Naive B cell (primary cell): ENCODE data around the gene SERPINB3. TPM values are rescaled to one million over a fixed set of nuclear protein-coding genes. Genes with fewer than 3 reads are reported as not detected.
"Not testable (repeated sequence)": the region's sequence is repeated elsewhere in the genome, so short reads cannot be mapped to it uniquely, and the experiment has no call there.

Experiments used
- ATAC-seq, 2 donors: fragments of 150-1000 bp; cut with Tn5 transposase; 2 replicates each; pipeline ENCODE4 v1.10.0; 2021; ENCODE audit warnings: low read depth in 2 of 2, mild to moderate bottlenecking in 2 of 2, moderate library complexity in 2 of 2
- DNase-seq: peaks from one replicate; pipeline ENCODE4 v3.0.0; 2022
- H3K27ac Mint-ChIP-seq, 6 donors: one replicate each; pipeline ENCODE4 v1.8.0; 2020 to 2022; ENCODE audit warnings: mild to moderate bottlenecking in 6 of 6, mixed read lengths in 6 of 6, moderate library complexity in 5 of 6, inconsistent platforms in 2 of 6
- H3K27me3 Mint-ChIP-seq, 3 donors: one replicate each; pipeline ENCODE4 v1.8.0; 2021 to 2022; ENCODE audit warnings: mixed read lengths in 3 of 3, mild to moderate bottlenecking in 1 of 3
- H3K36me3 Mint-ChIP-seq, 2 donors: one replicate each; pipeline ENCODE4 v1.8.0; 2020 to 2022; ENCODE audit warnings: mixed read lengths in 2 of 2, inconsistent platforms in 1 of 2, mild to moderate bottlenecking in 1 of 2
- H3K4me1 Mint-ChIP-seq, 3 donors: one replicate each; pipeline ENCODE4 v1.8.0; 2020 to 2022; ENCODE audit warnings: mixed read lengths in 3 of 3, inconsistent platforms in 1 of 3, mild to moderate bottlenecking in 1 of 3, moderate library complexity in 1 of 3
- H3K4me3 Mint-ChIP-seq, 8 donors: one replicate each; pipeline ENCODE4 v1.8.0; 2020 to 2022; ENCODE audit warnings: mild to moderate bottlenecking in 8 of 8, mixed read lengths in 8 of 8, moderate library complexity in 8 of 8, inconsistent platforms in 2 of 8
- H3K9me3 Mint-ChIP-seq, 7 donors: one replicate each; pipeline ENCODE4 v1.8.0; 2020 to 2022; ENCODE audit warnings: mixed read lengths in 7 of 7, mild to moderate bottlenecking in 5 of 7, inconsistent platforms in 2 of 7, moderate library complexity in 1 of 7
- polyA plus RNA-seq, 6 donors: library from polyadenylated mRNA; unstranded; fragments of 300-500 nt; fragmentation: Illumina TruSeq; gene quantifications; one replicate each; pipeline ENCODE4 v1.2.3, GENCODE V29; 2021; ENCODE audit warnings: low read depth in 6 of 6

Gene SERPINB3
- polyA plus RNA-seq, 6 donors from 2014 or later = not detected

- no peak for DNase-seq
- Mint-ChIP-seq H3K27ac (no peak overlapping the region), H3K36me3 (no peaks in the 10 kb centered on the region), H3K4me1 (no peaks in the 10 kb centered on the region), H3K27me3 (peaks cover 10 to 32% (median 23%) of the 10 kb centered on the region in 3 donors), H3K4me3 (no peak overlapping the region), H3K9me3 (peaks cover 0 to 4% (median 0%) of the 10 kb centered on the region in 7 donors)
- ATAC-seq = no peak
These were observed 20.0 kb upstream of the SERPINB3 start for GRCh38 chr18:63681449-63682340.

DNA sequence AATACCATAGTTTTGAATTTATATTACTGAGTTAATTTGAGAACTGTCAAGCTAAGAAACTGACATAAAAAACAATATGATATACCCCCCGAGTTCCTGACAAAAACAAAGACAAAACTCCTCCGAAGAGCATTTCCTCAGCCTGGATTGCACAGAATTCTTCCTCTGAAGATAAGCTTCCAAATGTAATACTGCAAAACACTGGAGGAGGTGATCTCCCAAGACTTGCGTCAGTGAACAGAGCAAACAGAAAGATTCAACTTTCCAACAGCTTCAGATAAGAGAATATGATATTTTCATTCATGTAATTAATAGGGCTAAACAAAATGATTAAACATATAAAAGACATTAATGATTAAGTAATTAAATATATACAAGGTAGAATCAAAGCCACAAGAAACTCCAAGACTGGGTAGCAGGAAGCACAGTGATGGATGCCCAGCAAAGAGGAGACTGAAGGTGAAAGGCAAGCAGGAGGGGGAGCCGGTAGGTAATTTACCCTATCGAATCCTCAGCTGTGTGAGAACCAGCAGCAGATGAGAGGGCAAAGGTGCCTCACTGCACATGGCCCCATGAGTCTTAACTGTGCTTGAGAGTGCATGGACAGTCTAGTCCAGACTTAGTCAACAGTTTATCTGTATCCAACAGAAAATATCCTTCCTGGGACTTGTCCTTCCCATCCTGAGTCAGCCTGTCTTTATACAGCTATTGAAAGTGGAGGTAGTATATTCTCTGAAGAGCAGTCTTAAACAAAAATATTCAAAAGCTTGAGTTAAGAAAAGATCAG is 18.3 kb upstream of the SERPINB3 start:
- Mint-ChIP-seq H3K4me3 (no peak overlapping the region), H3K4me1 (no peaks in the 10 kb centered on the region), H3K27ac (no peak overlapping the region), H3K27me3 (peaks cover 10 to 24% (median 21%) of the 10 kb centered on the region in 3 donors), H3K9me3 (peaks cover 0 to 4% (median 0%) of the 10 kb centered on the region in 7 donors), H3K36me3 (no peaks in the 10 kb centered on the region)
- ATAC-seq (no peak), DNase-seq (no peak)

DNA sequence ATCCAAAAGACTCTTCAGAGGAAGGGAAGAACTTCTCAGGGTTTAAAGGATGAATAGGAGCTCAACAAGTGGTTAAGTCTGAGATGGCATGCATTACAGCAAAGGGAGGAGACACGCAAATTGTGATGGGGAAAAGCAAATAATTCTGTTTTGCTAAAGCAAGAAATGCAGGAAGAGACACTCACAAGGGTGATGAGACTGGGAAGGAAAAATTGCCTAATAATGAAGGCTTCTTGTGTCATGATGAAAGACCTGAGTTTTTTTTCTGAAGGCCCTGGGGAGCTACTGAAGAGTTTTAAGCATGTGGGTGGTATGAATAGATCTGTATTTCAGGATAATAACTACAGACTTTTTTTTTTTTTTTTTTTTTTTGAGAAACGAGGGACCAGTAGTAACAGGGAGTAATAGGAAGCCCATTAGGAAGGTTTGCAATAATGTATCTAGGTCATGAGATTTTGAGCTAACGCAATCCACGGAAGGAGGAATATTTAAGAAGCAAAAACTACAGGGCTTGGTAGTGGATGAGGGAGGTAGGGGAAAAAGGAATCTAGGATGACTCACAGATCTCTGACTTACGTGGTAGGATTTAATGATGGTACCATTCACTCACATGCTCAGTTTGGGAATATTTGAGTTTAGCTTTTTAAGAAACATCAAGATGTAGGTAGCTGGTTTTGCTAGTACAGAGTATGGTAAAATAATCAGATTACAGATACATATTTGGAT is 16.0 kb upstream of the SERPINB3 start:
- Mint-ChIP-seq H3K4me3 (no peak overlapping the region), H3K9me3 (no peaks in the 10 kb centered on the region), H3K4me1 (no peaks in the 10 kb centered on the region), H3K27me3 (peaks cover 0 to 17% (median 9%) of the 10 kb centered on the region in 3 donors), H3K27ac (no peak overlapping the region), H3K36me3 (no peaks in the 10 kb centered on the region)
- no peak for DNase-seq
- ATAC-seq = no peak

DNA sequence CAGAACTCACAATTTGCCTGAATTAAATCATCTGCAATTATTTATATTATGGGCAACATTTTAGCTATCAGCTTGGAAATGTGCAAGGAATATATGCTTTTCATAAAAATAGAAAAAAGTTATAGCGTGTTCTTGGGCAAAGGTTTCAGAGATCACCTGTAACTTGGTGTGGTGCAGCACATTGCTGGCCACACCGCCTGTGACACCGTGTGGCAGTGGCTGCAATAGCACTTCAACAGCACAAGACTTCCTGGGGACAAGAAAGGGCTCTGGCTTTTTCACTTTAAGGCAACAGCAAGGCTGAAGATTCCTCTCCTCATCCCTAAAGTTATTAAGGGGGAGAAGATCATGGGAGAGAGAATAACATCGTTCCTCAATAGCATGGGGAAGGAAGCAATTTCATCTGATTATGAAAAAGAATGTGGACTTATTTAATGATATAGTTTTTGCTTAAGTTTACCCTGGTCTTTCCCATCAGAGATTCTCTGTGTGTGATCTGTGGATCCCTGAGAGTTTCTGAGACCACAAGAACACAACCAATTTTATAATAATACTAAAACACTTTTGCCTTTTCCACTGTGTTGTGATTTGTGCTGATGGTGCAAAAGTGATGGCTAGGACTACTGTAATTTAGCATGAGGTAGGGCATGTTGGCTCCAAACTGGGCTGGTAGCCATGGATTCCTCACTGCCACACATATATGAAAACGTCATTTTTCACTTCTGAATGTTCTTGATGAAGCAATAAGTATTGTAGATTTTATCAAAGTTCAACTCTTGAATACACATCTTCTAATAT is 15.0 kb upstream of the SERPINB3 start:
- Mint-ChIP-seq H3K9me3 (peaks cover 0 to 2% (median 0%) of the 10 kb centered on the region in 7 donors), H3K4me1 (no peaks in the 10 kb centered on the region), H3K27ac (no peak overlapping the region), H3K4me3 (no peak overlapping the region), H3K36me3 (no peaks in the 10 kb centered on the region), H3K27me3 (peaks cover 0 to 15% (median 9%) of the 10 kb centered on the region in 3 donors)
- ATAC-seq (no peak), DNase-seq (no peak)

GRCh38 chr18:63664571-63664970 is 2.9 kb upstream of the SERPINB3 start:
- ATAC-seq (no peak), DNase-seq (no peak)
- no peaks in the 10 kb centered on the region for H3K4me1 Mint-ChIP-seq
- H3K27ac Mint-ChIP-seq = no peak overlapping the region
- H3K36me3 Mint-ChIP-seq = no peaks in the 10 kb centered on the region
- peaks cover 0 to 3% (median 0%) of the 10 kb centered on the region in 3 donors for H3K27me3 Mint-ChIP-seq
- no peak overlapping the region for H3K4me3 Mint-ChIP-seq
- H3K9me3 Mint-ChIP-seq = peaks cover 7 to 26% (median 10%) of the 10 kb centered on the region in 7 donors

DNA sequence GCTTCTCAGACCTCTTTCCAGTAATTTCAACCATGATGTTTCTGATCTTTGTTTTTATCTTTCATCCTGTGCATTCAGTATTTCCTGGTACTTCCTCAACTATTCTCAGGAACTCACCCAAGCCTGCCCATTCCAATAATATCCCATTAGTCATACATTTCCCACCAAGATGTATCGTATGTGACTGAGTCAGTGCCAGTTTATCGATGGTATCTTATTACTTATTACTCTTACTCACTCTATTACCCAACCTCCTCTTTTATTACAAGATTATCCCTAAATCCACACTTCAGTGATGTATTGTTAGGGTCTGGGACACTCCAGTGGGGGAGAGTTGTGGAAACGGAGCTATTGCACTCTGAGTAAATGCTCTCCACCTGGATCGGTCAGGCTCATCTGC is 2.8 kb downstream of the SERPINB3 start:
- H3K4me1 Mint-ChIP-seq, ATAC-seq, H3K4me3 Mint-ChIP-seq, H3K36me3 Mint-ChIP-seq, H3K27ac Mint-ChIP-seq, H3K9me3 Mint-ChIP-seq, H3K27me3 Mint-ChIP-seq, DNase-seq: not testable (repeated sequence)

DNA sequence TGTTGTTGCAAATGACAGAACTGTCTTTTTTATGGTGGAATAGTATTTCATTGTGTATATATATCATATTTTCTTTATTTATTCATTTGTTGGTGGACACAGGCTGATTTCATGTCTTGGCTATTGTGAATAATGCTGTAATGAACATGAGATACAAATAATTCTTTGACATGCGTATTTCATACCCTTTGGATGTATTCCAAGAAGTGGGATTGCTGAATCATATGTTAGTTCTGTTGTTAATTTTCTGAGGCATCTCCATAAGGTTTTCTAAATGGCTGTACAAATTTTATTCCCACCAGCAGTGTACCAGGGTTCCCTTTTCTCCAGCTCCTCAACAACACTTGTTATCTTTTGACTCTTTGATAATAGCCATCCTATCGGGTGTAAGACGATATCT is 11.4 kb downstream of the SERPINB3 start:
- not testable (repeated sequence) for DNase-seq

DNA sequence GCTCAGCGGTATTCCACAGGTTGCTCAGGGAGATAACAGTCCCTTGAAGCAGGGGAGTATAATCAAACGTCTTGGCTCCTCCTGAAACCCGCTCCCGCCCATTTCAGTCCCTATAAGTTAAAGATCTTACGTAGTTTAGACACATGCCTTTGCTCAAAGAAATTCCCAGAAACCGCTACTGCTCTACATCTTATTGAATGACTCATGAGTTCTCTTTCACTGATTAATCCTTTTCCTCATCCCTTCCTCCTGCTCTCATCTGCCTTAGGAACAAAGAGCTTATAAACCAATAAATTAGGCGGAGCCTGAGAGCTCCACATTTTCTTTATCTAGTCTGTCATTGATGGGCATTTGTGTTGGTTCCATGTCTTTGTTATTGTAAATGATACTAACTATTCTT is 13.5 kb downstream of the SERPINB3 start:
- no peaks in the 10 kb centered on the region for H3K4me1 Mint-ChIP-seq
- no peaks in the 10 kb centered on the region for H3K36me3 Mint-ChIP-seq

More for the DNA sequence above, 11.4 kb downstream of the SERPINB3 start:
- H3K27ac Mint-ChIP-seq, ATAC-seq, H3K9me3 Mint-ChIP-seq, H3K4me3 Mint-ChIP-seq, H3K27me3 Mint-ChIP-seq, H3K36me3 Mint-ChIP-seq, H3K4me1 Mint-ChIP-seq: not testable (repeated sequence)

GRCh38 chr18:63646936-63647335 is 14.8 kb downstream of the SERPINB3 start:
- no peak overlapping the region for H3K27ac Mint-ChIP-seq
- no peaks in the 10 kb centered on the region for H3K36me3 Mint-ChIP-seq
- no peak for ATAC-seq
- no peaks in the 10 kb centered on the region for H3K4me1 Mint-ChIP-seq
- H3K4me3 Mint-ChIP-seq = no peak overlapping the region
- peaks cover 0 to 2% (median 0%) of the 10 kb centered on the region in 7 donors for H3K9me3 Mint-ChIP-seq
- H3K27me3 Mint-ChIP-seq = no peaks in the 10 kb centered on the region
- no peak for DNase-seq

More for the DNA sequence above, 13.5 kb downstream of the SERPINB3 start:
- DNase-seq (no peak), ATAC-seq (no peak)
- Mint-ChIP-seq H3K9me3 (peaks cover 0 to 2% (median 0%) of the 10 kb centered on the region in 7 donors), H3K27ac (no peak overlapping the region), H3K27me3 (no peaks in the 10 kb centered on the region), H3K4me3 (no peak overlapping the region)

DNA sequence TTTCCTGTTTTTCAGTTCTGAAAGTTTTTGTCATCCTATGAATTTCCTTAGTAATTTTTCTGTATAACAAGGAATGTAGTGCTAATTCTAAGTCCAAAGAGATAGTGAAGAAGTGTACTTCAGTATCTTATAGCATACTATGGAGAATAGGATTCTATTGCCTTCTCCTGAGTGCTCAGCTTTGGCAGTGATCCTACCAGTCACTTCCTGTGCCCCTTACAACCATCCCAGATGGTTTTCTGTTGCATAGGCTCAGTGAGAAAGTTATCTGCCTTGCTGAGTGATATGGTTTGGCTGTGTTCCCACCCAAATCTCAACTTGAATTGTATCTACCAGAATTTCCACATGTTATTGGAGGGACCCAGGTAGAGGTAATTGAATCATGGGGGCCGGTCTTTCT is 17.0 kb downstream of the SERPINB3 start:
- not testable (repeated sequence) for H3K4me1 Mint-ChIP-seq, H3K27ac Mint-ChIP-seq, H3K27me3 Mint-ChIP-seq, ATAC-seq, DNase-seq, H3K4me3 Mint-ChIP-seq, H3K36me3 Mint-ChIP-seq, H3K9me3 Mint-ChIP-seq

DNA sequence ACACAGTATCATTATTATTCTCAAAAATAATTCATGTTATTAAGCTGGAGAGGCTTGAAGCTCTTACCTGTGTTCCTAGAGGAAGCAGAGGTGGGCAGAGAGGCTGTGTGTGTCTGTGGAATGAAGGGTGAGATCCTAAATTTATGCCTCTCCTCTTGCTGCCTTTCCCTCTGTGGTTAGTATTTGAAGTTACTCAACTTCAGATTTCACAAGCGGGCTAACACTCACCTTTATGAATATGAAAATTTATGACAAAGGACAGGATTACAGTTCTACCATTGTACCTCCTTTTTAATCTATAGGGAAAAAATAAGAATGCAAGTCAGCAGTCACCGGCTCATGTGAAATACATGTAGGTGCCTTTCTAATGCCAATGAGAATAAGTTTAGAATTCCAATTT is 17.6 kb downstream of the SERPINB3 start, which contains the start of gene SERPINB4:
Gene SERPINB4 (minus strand): TSS at position 115 of the 400 bp plus-strand sequence. CDS start 679 bp downstream, outside the sequence.
- not testable (repeated sequence) for H3K4me3 Mint-ChIP-seq, H3K27ac Mint-ChIP-seq, H3K27me3 Mint-ChIP-seq, H3K4me1 Mint-ChIP-seq, ATAC-seq, H3K36me3 Mint-ChIP-seq, H3K9me3 Mint-ChIP-seq, DNase-seq

DNA sequence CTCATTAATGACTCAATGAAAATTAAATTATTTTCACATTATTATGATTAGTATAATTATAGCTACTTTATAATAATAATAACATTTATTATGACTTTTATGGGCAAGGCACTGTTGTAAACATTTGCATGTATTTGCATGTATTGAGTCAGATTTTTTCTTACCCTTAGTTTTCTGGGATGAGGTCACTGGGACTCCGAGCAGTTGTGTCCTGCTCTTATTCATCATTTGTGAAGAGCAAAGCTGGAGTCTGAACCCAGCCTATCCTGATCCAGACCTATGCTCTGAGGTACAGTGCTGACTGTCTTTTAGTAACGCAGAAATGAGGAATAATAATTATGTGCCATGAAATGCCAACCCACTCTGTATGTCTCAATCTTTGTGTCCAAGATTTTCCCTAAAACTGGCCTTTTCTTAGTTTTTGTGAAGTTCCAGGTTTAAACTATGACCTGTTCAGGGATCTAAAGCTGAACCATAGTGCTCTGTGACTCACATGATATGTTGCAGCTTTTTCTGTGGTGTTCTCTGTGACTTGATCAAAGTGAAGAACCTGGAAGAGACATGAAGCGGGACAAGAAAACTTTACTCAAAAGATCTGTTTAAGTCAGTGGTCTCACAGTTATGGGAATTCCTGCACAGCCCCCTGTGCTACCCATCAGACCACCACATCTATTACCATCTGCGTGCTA is 18.9 kb downstream of the SERPINB3 start:
- H3K27ac Mint-ChIP-seq, H3K4me3 Mint-ChIP-seq, ATAC-seq, H3K4me1 Mint-ChIP-seq, H3K36me3 Mint-ChIP-seq, H3K9me3 Mint-ChIP-seq, DNase-seq, H3K27me3 Mint-ChIP-seq: not testable (repeated sequence)
